Osteoblast (primary cell): ENCODE data around the gene ACADM. TPM values are rescaled to one million over a fixed set of nuclear protein-coding genes. Genes with fewer than 3 reads are reported as not detected.

Experiments
- DNase-seq: peaks from one replicate; pipeline ENCODE4 v3.0.0; 2011; ENCODE audit warnings: low spot score, mixed read lengths; ENCODE audit not compliant: insufficient read length; ENCODE audit errors: missing footprints
- H2AFZ ChIP-seq: 2 replicates; pipeline ENCODE4 v1.6.0; 2011; ENCODE audit warnings: mild to moderate bottlenecking, low read length
- H3K27ac ChIP-seq: 2 replicates; pipeline ENCODE4 v1.5.1; 2011; ENCODE audit warnings: mild to moderate bottlenecking, low read depth, low read length, moderate library complexity
- H3K27me3 ChIP-seq: 2 replicates; pipeline ENCODE4 v1.6.0; 2012; ENCODE audit warnings: mild to moderate bottlenecking, control low read depth, inconsistent platforms, low read length, moderate library complexity; ENCODE audit not compliant: insufficient read depth
- H3K36me3 ChIP-seq: 2 replicates; pipeline ENCODE4 v1.5.1; 2011; ENCODE audit warnings: mild to moderate bottlenecking, low read length, control low read depth, moderate library complexity; ENCODE audit not compliant: insufficient read depth
- H3K4me1 ChIP-seq: 2 replicates; pipeline ENCODE4 v1.5.1; 2011; ENCODE audit warnings: mild to moderate bottlenecking, low read length, control low read depth, moderate library complexity; ENCODE audit not compliant: insufficient read depth
- H3K4me2 ChIP-seq: 2 replicates; pipeline ENCODE4 v1.6.0; 2011; ENCODE audit warnings: mild to moderate bottlenecking, low read length; ENCODE audit not compliant: insufficient read depth
- H3K4me3 ChIP-seq: fragments of 200-600 bp; sonication (generic); 3 replicates; pipeline ENCODE4 v1.5.1; 2012; ENCODE audit warnings: mild to moderate bottlenecking, low read length, inconsistent platforms; ENCODE audit not compliant: insufficient read depth
- H3K79me2 ChIP-seq: 2 replicates; pipeline ENCODE4 v1.6.0; 2012; ENCODE audit warnings: mild to moderate bottlenecking, low read length, control low read depth, inconsistent platforms; ENCODE audit not compliant: insufficient read depth
- H3K9me3 ChIP-seq: 2 replicates; pipeline ENCODE4 v1.5.1; 2011; ENCODE audit warnings: low read depth, low read length, control low read depth
- H4K20me1 ChIP-seq: 2 replicates; pipeline ENCODE4 v1.6.0; 2012; ENCODE audit warnings: mild to moderate bottlenecking, low read length, control low read depth; ENCODE audit not compliant: insufficient read depth
- CTCF ChIP-seq: IDR thresholded peaks from 2 replicates; pipeline ENCODE4 v1.5.1; 2011; ENCODE audit warnings: mild to moderate bottlenecking, low read depth, low read length, moderate library complexity; ENCODE audit errors: extremely low read depth
- total RNA-seq: library from RNA; depleted of rRNA; stranded (reverse); fragments of >200 nt; gene quantifications from 2 replicates; pipeline ENCODE4 v1.2.3, GENCODE V29; 2012

Gene ACADM
- total RNA-seq, 1 donor = 33.7 TPM

- Histone ChIP-seq H3K4me2 (no peak overlapping the region), H3K27me3 (no peaks in the 10 kb centered on the region), H4K20me1 (peaks cover 8% of the 10 kb centered on the region), H3K27ac (no peak overlapping the region), H3K79me2 (peaks cover 36% of the 10 kb centered on the region), H2AFZ (no peak overlapping the region), H3K4me3 (no peak overlapping the region), H3K9me3 (no peaks in the 10 kb centered on the region), H3K4me1 (peaks cover 15% of the 10 kb centered on the region), H3K36me3 (peaks cover 18% of the 10 kb centered on the region)
- no peak for DNase-seq
- TF ChIP-seq CTCF = no peak
Measured at GRCh38 chr1:75730432-75730831, 5.9 kb downstream of the ACADM start.

- no peak for TF ChIP-seq CTCF
- H3K9me3 ChIP-seq = no peaks in the 10 kb centered on the region
- H3K27me3 ChIP-seq = no peaks in the 10 kb centered on the region
- H3K79me2 ChIP-seq = peaks cover 23% of the 10 kb centered on the region
- no peak overlapping the region for H2AFZ ChIP-seq
- H4K20me1 ChIP-seq = peaks cover 3% of the 10 kb centered on the region
- H3K4me2 ChIP-seq = no peak overlapping the region
- H3K27ac ChIP-seq = peak overlapping the region; percentile 28
- no peak for DNase-seq
- H3K4me1 ChIP-seq = peaks cover 7% of the 10 kb centered on the region
- H3K4me3 ChIP-seq = no peak overlapping the region
- H3K36me3 ChIP-seq = peaks cover 24% of the 10 kb centered on the region
Measured at GRCh38 chr1:75731881-75732280, 7.4 kb downstream of the ACADM start.

- Histone ChIP-seq H3K79me2 (peaks cover 16% of the 10 kb centered on the region), H3K36me3 (peaks cover 24% of the 10 kb centered on the region), H2AFZ (no peak overlapping the region), H3K4me3 (no peak overlapping the region), H3K27me3 (no peaks in the 10 kb centered on the region), H3K4me1 (peaks cover 7% of the 10 kb centered on the region), H3K9me3 (no peaks in the 10 kb centered on the region), H3K27ac (no peak overlapping the region), H4K20me1 (peaks cover 1% of the 10 kb centered on the region), H3K4me2 (no peak overlapping the region)
- TF ChIP-seq CTCF = no peak
- DNase-seq = no peak
Measured at GRCh38 chr1:75732703-75733102, 8.2 kb downstream of the ACADM start.

- Histone ChIP-seq H3K4me2 (no peak overlapping the region), H3K27me3 (no peaks in the 10 kb centered on the region), H2AFZ (no peak overlapping the region), H3K79me2 (peaks cover 9% of the 10 kb centered on the region), H3K36me3 (peaks cover 27% of the 10 kb centered on the region), H3K4me3 (no peak overlapping the region), H3K27ac (no peak overlapping the region), H3K4me1 (peaks cover 7% of the 10 kb centered on the region), H4K20me1 (no peaks in the 10 kb centered on the region), H3K9me3 (no peaks in the 10 kb centered on the region)
- no peak for DNase-seq
- no peak for TF ChIP-seq CTCF
Measured at GRCh38 chr1:75733661-75734060, 9.2 kb downstream of the ACADM start.
